B cell (primary cell): ENCODE results near the gene CERS1. TPM values are rescaled to one million over a fixed set of nuclear protein-coding genes. Genes with fewer than 3 reads are reported as not detected.

Experiments
- ATAC-seq: fragments of 200-7000 bp; cut with Tn5 transposase; one replicate; pipeline ENCODE4 v1.10.0; 2021; ENCODE audit warnings: low read depth, mild to moderate bottlenecking, moderate number of reproducible peaks, moderate library complexity
- CTCF ChIA-PET: fragments of 350-600 bp; sonication (Branson Sonifier 250); formaldehyde crosslinking; loops from one replicate; lab custom pipeline; 2021; ENCODE audit warnings: antibody characterized with exemption, inconsistent platforms; lab: Charles Lee
- POLR2A ChIA-PET: fragments of 350-600 bp; sonication (Branson Sonifier 250); formaldehyde crosslinking; loops from one replicate; lab custom pipeline; 2021; ENCODE audit warnings: antibody characterized with exemption; lab: Charles Lee
- DNase-seq: peaks from one replicate; pipeline ENCODE4 v3.0.0; 2013
- H2AFZ ChIP-seq: 2 replicates; pipeline ENCODE4 v1.6.1; 2012; ENCODE audit warnings: mild to moderate bottlenecking, low read depth, low read length; ENCODE audit not compliant: insufficient read depth, poor library complexity, severe bottlenecking
- H3K27ac ChIP-seq, 2 donors: 1 replicate in 1 of 2; 2 replicates in 1 of 2; pipeline ENCODE4 v1.5.1; 2012 to 2013; ENCODE audit warnings: low read length in 2 of 2, mild to moderate bottlenecking in 2 of 2, moderate library complexity in 1 of 2
- H3K27me3 ChIP-seq, 4 experiments: fragments of 200-600 bp in 1 of 4; sonication (generic) in 1 of 4; replicated peaks in 1 of 4; 1 replicate in 2 of 4; 2 replicates in 2 of 4; pipeline versions ENCODE4 v1.6.1 to v1.7.0; 2013 to 2016; ENCODE audit warnings: low read length in 3 of 4, mild to moderate bottlenecking in 2 of 4, mixed read lengths in 1 of 4, moderate library complexity in 1 of 4; ENCODE audit not compliant: insufficient read depth in 4 of 4, control insufficient read depth in 3 of 4; ENCODE audit errors: control extremely low read depth in 1 of 4
- H3K36me3 ChIP-seq, 2 experiments: replicated peaks in 1 of 2; 1 replicate in 1 of 2; 2 replicates in 1 of 2; pipeline versions ENCODE4 v1.6.1 to v1.7.1; 2013; ENCODE audit warnings: low read length in 1 of 2; ENCODE audit not compliant: insufficient read depth in 2 of 2, control insufficient read depth in 1 of 2; ENCODE audit errors: control extremely low read depth in 1 of 2, extremely low read depth in 1 of 2
- H3K4me1 ChIP-seq, 2 donors: fragments of 200-600 bp in 1 of 2; sonication (generic) in 1 of 2; 1 replicate in 1 of 2; 2 replicates in 1 of 2; pipeline versions ENCODE4 v1.5.1 to v1.6.1; 2013 to 2017; ENCODE audit warnings: low read length in 2 of 2; ENCODE audit not compliant: control insufficient read depth in 2 of 2, insufficient read depth in 2 of 2
- H3K4me2 ChIP-seq: replicated peaks from 2 replicates; pipeline ENCODE3; 2012; ENCODE audit warnings: mild to moderate bottlenecking, low read depth, low read length; ENCODE audit not compliant: poor library complexity, severe bottlenecking
- H3K4me3 ChIP-seq, 5 experiments: fragments of 200-600 bp in 1 of 5; sonication (generic) in 1 of 5; 1 replicate in 3 of 5; 2 replicates in 2 of 5; pipeline versions ENCODE4 v1.5.1 to v1.7.0; 2011 to 2016; ENCODE audit warnings: low read length in 4 of 5, mild to moderate bottlenecking in 4 of 5, low read depth in 2 of 5, control low read depth in 1 of 5, moderate library complexity in 1 of 5; ENCODE audit not compliant: insufficient read depth in 1 of 5; ENCODE audit errors: control extremely low read depth in 1 of 5, extremely low read depth in 1 of 5
- H3K79me2 ChIP-seq: fragments of 200-600 bp; sonication (generic); one replicate; pipeline ENCODE4 v1.6.0; 2016; ENCODE audit warnings: low read length; ENCODE audit not compliant: control insufficient read depth, insufficient read depth
- H3K9ac ChIP-seq: fragments of 200-600 bp; sonication (generic); 2 replicates; pipeline ENCODE4 v1.6.1; 2017; ENCODE audit warnings: mild to moderate bottlenecking, low read length, moderate library complexity
- H3K9me3 ChIP-seq, 3 donors: one replicate each; pipeline versions ENCODE4 v1.6.1 to v1.7.1; 2013; ENCODE audit warnings: low read length in 2 of 3; ENCODE audit not compliant: control insufficient read depth in 2 of 3, insufficient read depth in 1 of 3; ENCODE audit errors: control extremely low read depth in 1 of 3
- H4K20me1 ChIP-seq: 2 replicates; pipeline ENCODE4 v1.6.0; 2012; ENCODE audit warnings: mild to moderate bottlenecking, low read length; ENCODE audit not compliant: insufficient read depth, control insufficient read depth, poor library complexity, severe bottlenecking
- H3K27ac Mint-ChIP-seq: one replicate; pipeline ENCODE4 v1.8.0; 2021; ENCODE audit warnings: mixed read lengths
- H3K27me3 Mint-ChIP-seq: one replicate; pipeline ENCODE4 v1.8.0; 2021; ENCODE audit warnings: mixed read lengths
- H3K4me1 Mint-ChIP-seq: one replicate; pipeline ENCODE4 v1.8.0; 2021; ENCODE audit warnings: mixed read lengths
- H3K4me3 Mint-ChIP-seq: one replicate; pipeline ENCODE4 v1.8.0; 2021; ENCODE audit warnings: mixed read lengths
- H3K9me3 Mint-ChIP-seq: one replicate; pipeline ENCODE4 v1.8.0; 2022; ENCODE audit warnings: mixed read lengths; ENCODE audit not compliant: insufficient read depth
- EZH2 ChIP-seq: IDR thresholded peaks from 2 replicates; pipeline ENCODE4 v1.6.1; 2012; ENCODE audit warnings: borderline replicate concordance, low read depth, mild to moderate bottlenecking, moderate library complexity, low read length; ENCODE audit not compliant: insufficient read depth, poor library complexity, severe bottlenecking
- WGBS: methylation state at CpG from one replicate; pipeline ENCODE4 v1.1.5; 2013; ENCODE audit warnings: missing lambda C conversion rate; ENCODE audit not compliant: insufficient coverage; 5-methylcytosine and 5-hydroxymethylcytosine counted together
- intact Hi-C: fragments of 100-400 bp; cut with micrococcal nuclease; formaldehyde crosslinking; loops from one replicate; pipeline ENCODE4 v1.10.0; 2022
- polyA plus RNA-seq: library from polyadenylated mRNA; depleted of rRNA; stranded (reverse); fragments of >200 nt; gene quantifications from 2 replicates; pipeline ENCODE4 v1.2.3, GENCODE V29; 2012
- total RNA-seq, 2 donors: library from RNA; stranded (reverse); fragments of 120-200 nt in 1 of 2; gene quantifications; 1 replicate in 1 of 2; 2 replicates in 1 of 2; pipeline versions ENCODE4 v1.2.3 to v1.2.4, GENCODE V29; 2013 to 2022
- TF ChIP-seq, protein P1 (sequence below): fragments of 200-600 bp; IDR thresholded peaks from one replicate; pipeline ENCODE4 v1.8.0; 2022; ENCODE audit warnings: antibody characterized with exemption, mild to moderate bottlenecking

CERS1 gene
- total and polyA plus RNA-seq, 2 donors (not counting 1 experiment from before 2014, with no cell fraction given), result not detected

DNA sequence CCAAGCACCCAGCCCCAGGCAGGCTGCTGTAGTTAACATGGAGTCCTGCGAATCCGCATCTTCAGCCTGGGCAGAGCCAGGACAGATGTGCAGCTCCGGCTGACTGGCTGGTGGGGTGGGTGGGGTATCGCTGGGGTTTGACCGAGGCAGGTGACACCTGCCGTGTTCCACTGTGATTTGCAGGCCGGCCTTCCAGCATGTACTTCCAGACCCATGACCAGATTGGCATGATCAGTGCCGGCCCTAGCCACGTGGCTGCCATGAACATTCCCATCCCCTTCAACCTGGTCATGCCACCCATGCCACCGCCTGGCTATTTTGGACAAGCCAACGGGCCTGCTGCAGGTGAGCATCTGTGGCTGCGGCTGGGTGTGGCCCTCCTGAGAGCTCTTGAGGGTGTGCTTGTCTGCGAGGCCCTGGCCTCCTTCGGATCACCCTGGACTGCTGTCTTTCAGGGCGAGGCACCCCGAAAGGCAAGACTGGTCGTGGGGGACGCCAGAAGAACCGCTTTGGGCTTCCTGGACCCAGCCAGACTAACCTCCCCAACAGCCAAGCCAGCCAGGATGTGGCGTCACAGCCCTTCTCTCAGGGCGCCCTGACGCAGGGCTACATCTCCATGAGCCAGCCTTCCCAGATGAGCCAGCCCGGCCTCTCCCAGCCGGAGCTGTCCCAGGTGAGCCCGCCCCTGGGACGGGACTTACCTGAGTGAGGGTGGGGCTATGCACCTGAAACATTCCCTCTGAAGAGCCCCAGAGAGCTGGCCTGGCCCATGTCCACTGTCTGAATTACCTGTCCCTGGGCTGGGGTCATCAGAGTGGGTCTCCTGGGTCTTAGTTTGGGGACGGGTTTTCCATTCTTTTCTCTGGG is 30.6 kb downstream of the CERS1 start:
- TF ChIP-seq, protein P1, sequence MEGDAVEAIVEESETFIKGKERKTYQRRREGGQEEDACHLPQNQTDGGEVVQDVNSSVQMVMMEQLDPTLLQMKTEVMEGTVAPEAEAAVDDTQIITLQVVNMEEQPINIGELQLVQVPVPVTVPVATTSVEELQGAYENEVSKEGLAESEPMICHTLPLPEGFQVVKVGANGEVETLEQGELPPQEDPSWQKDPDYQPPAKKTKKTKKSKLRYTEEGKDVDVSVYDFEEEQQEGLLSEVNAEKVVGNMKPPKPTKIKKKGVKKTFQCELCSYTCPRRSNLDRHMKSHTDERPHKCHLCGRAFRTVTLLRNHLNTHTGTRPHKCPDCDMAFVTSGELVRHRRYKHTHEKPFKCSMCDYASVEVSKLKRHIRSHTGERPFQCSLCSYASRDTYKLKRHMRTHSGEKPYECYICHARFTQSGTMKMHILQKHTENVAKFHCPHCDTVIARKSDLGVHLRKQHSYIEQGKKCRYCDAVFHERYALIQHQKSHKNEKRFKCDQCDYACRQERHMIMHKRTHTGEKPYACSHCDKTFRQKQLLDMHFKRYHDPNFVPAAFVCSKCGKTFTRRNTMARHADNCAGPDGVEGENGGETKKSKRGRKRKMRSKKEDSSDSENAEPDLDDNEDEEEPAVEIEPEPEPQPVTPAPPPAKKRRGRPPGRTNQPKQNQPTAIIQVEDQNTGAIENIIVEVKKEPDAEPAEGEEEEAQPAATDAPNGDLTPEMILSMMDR, result no peak
- TF ChIP-seq EZH2, result no peak
- peaks cover 58% of the 10 kb centered on the region for H4K20me1 ChIP-seq
- no peaks in the 10 kb centered on the region for H3K9me3 Mint-ChIP-seq
- no peak overlapping the region for H3K9ac ChIP-seq
- no peak overlapping the region for H3K27ac Mint-ChIP-seq
- 97% methylated on average over 27 of the region's 27 CpGs for WGBS
- no peak overlapping the region for H2AFZ ChIP-seq
- ChIA-PET POLR2A (interaction anchor here (0.6 kb wide), 1 partner anchor 394 kb away, joined by 4 read pairs; no protein-coding TSS in a partner anchor), CTCF (interaction anchor here (1.1 to 2.0 kb wide), 5 partner anchors 10 to 414 kb away, joined by 3 to 17 read pairs (median 3); no protein-coding TSS in a partner anchor)
- H3K27me3 ChIP-seq, result peaks cover 0 to 4% (median 2%) of the 10 kb centered on the region in 4 experiments
- peaks cover 0 to 3% (median 0%) of the 10 kb centered on the region in 3 donors for H3K9me3 ChIP-seq
- H3K27me3 Mint-ChIP-seq, result no peaks in the 10 kb centered on the region
- H3K4me2 ChIP-seq, result no peak overlapping the region
- no peak overlapping the region for H3K4me3 ChIP-seq
- H3K4me1 ChIP-seq, result peaks cover 9 to 21% of the 10 kb centered on the region in 2 donors
- ATAC-seq (no peak), DNase-seq (no peak)
- H3K36me3 ChIP-seq, result peaks cover 0 to 69% of the 10 kb centered on the region in 2 experiments
- H3K79me2 ChIP-seq, result peaks cover 3% of the 10 kb centered on the region
- intact Hi-C loops, result no loop called here
- no peak overlapping the region for H3K27ac ChIP-seq
- no peak overlapping the region for H3K4me3 Mint-ChIP-seq
- peaks cover 13% of the 10 kb centered on the region for H3K4me1 Mint-ChIP-seq
